GM12878 (cell line): ENCODE results near the gene ANKRD16. TPM values are rescaled to one million over a fixed set of nuclear protein-coding genes. Genes with fewer than 3 reads are reported as not detected.

ENCODE experiments used
- CBX3 ChIP-seq: fragments of 200-600 bp; sonication (generic); IDR thresholded peaks from 2 replicates; pipeline ENCODE4 v1.6.1; 2016; ENCODE audit warnings: low read depth, borderline replicate concordance
- CBX5 ChIP-seq: sonication (generic); IDR thresholded peaks from 2 replicates; pipeline ENCODE4 v1.6.1; 2016; ENCODE audit warnings: low read depth, moderate library complexity, mild to moderate bottlenecking, inconsistent platforms
- CTCF ChIP-seq, 3 experiments: IDR thresholded peaks in 2 of 3; conservative IDR thresholded peaks in 1 of 3; 2 replicates each; pipeline ENCODE4 v1.5.1; 2011; ENCODE audit warnings: low read depth in 3 of 3, low read length in 3 of 3, mild to moderate bottlenecking in 3 of 3, control low read depth in 2 of 3, moderate library complexity in 2 of 3, inconsistent platforms in 1 of 3, mixed read lengths in 1 of 3; ENCODE audit not compliant: control insufficient read depth in 2 of 3, insufficient read depth in 1 of 3; ENCODE audit errors: extremely low read depth in 1 of 3
- FOXM1 ChIP-seq: IDR thresholded peaks from 2 replicates; pipeline ENCODE4 v1.6.1; 2012; ENCODE audit warnings: low read depth, mild to moderate bottlenecking, inconsistent platforms, low read length, moderate library complexity
- GABPA ChIP-seq: IDR thresholded peaks from 2 replicates; pipeline ENCODE4 v1.6.1; 2014; ENCODE audit warnings: antibody characterized with exemption, low read depth, mild to moderate bottlenecking, inconsistent platforms
- HDGF ChIP-seq: fragments of 450-650 bp; IDR thresholded peaks from 2 replicates; pipeline ENCODE4 v1.6.1; 2016; ENCODE audit warnings: antibody characterized with exemption
- KLF5 ChIP-seq: fragments of 450-650 bp; IDR thresholded peaks from 2 replicates; pipeline ENCODE4 v1.6.1; 2014; ENCODE audit warnings: mild to moderate bottlenecking; ENCODE audit not compliant: partially characterized antibody
- LARP7 ChIP-seq: fragments of 450-650 bp; IDR thresholded peaks from 2 replicates; pipeline ENCODE4 v1.6.1; 2017; ENCODE audit warnings: mild to moderate bottlenecking
- MXI1 ChIP-seq: fragments of 150-350 bp; IDR thresholded peaks from 2 replicates; pipeline ENCODE4 v1.6.1; 2011; ENCODE audit warnings: low read depth, mild to moderate bottlenecking, inconsistent platforms, low read length, improper control_type of control experiment
- MYC ChIP-seq: IDR thresholded peaks from 2 replicates; pipeline ENCODE4 v1.6.1; 2011; ENCODE audit warnings: mild to moderate bottlenecking, low read length, moderate library complexity, inconsistent platforms; ENCODE audit not compliant: insufficient read depth, insufficient replicate concordance, insufficient read length, severe bottlenecking
- POLR2AphosphoS2 ChIP-seq: IDR thresholded peaks from 2 replicates; pipeline ENCODE4 v1.6.1; 2011; ENCODE audit warnings: low read depth, mild to moderate bottlenecking, low read length, improper control_type of control experiment, moderate library complexity
- POU2F2 ChIP-seq: IDR thresholded peaks from 3 replicates; pipeline ENCODE4 v1.6.1; 2011; ENCODE audit warnings: low read depth, mild to moderate bottlenecking, low read length, borderline replicate concordance
- RBBP5 ChIP-seq: fragments of 200-600 bp; sonication (generic); conservative IDR thresholded peaks from 2 replicates; pipeline ENCODE4 v1.6.1; 2016
- RCOR1 ChIP-seq: conservative IDR thresholded peaks from 2 replicates; pipeline ENCODE4 v1.6.1; 2012; ENCODE audit warnings: low read depth, low read length, improper control_type of control experiment
- SKIL ChIP-seq: fragments of 450-650 bp; IDR thresholded peaks from 2 replicates; pipeline ENCODE4 v1.6.1; 2017; ENCODE audit warnings: mild to moderate bottlenecking, low read depth, inconsistent platforms; ENCODE audit not compliant: poor library complexity, severe bottlenecking
- SMAD1 ChIP-seq: fragments of 450-650 bp; IDR thresholded peaks from 2 replicates; pipeline ENCODE4 v1.6.1; 2018; ENCODE audit warnings: mild to moderate bottlenecking, low read depth; ENCODE audit not compliant: partially characterized antibody
- SREBF1 ChIP-seq: IDR thresholded peaks from 2 replicates; pipeline ENCODE4 v1.6.1; 2012; ENCODE audit warnings: mild to moderate bottlenecking, low read length
- SREBF2 ChIP-seq: IDR thresholded peaks from 2 replicates; pipeline ENCODE4 v1.6.1; 2012; ENCODE audit warnings: mild to moderate bottlenecking, low read length
- STAT3 ChIP-seq: IDR thresholded peaks from 2 replicates; pipeline ENCODE4 v1.6.1; 2011; ENCODE audit warnings: low read depth, low read length, improper control_type of control experiment
- ZNF274 ChIP-seq: IDR thresholded peaks from one replicate; pipeline ENCODE4 v1.8.0; 2011; ENCODE audit not compliant: insufficient read length, insufficient read depth
- ZNF384 ChIP-seq: IDR thresholded peaks from 2 replicates; pipeline ENCODE4 v1.6.1; 2012; ENCODE audit warnings: low read depth, mild to moderate bottlenecking, low read length, improper control_type of control experiment, borderline replicate concordance
- polyA plus RNA-seq, 11 experiments: library from polyadenylated mRNA; depleted of rRNA in 4 of 11; unstranded in 6 of 11; stranded (reverse) in 5 of 11; fragments of >200 nt; fragmentation: Nextera tagmentation in 4 of 11; fragmentation: Illumina TruSeq in 1 of 11; extraction: Ambion mirVana in 4 of 11; extraction: Trizol in 1 of 11; gene quantifications; 1 replicate in 1 of 11; 2 replicates in 10 of 11; pipeline versions ENCODE4 v1.2.1 to v1.2.3, GENCODE V29; 2011 to 2016; ENCODE audit warnings: inconsistent platforms in 2 of 11, missing spikeins in 2 of 11, low read depth in 1 of 11
- total RNA-seq, 4 experiments: library from RNA; depleted of rRNA in 3 of 4; stranded (reverse); fragments of >200 nt in 3 of 4; fragmentation: Illumina TruSeq in 1 of 4; extraction: Trizol in 1 of 4; gene quantifications; 2 replicates each; pipeline versions ENCODE4 v1.2.1 to v1.2.3, GENCODE V29; 2013 to 2021
- TF ChIP-seq, protein P1 (sequence below): fragments of 450-650 bp; IDR thresholded peaks from 2 replicates; pipeline ENCODE4 v1.6.1; 2016; ENCODE audit warnings: mild to moderate bottlenecking, moderate library complexity, borderline replicate concordance

Gene ANKRD16
- total and polyA plus RNA-seq, 10 of the 15 experiments (the other 5 are each of a cell fraction or from before 2014, with no cell fraction given): 0.57 to 13.6 (median 4.4) TPM

- TF ChIP-seq LARP7: peak; percentile 70; the same call in 1 of the 2 replicates
- no peak for TF ChIP-seq CBX3
- no peak for TF ChIP-seq ZNF384
- no peak for TF ChIP-seq RCOR1
- no peak for TF ChIP-seq SMAD1
- TF ChIP-seq MYC: no peak
- no peak for TF ChIP-seq STAT3
- peak; percentile 21 for TF ChIP-seq FOXM1
- no peak; the same call in 1 of the 2 replicates for TF ChIP-seq CBX5
- peak; percentile 82 for TF ChIP-seq POU2F2
- no peak for TF ChIP-seq KLF5
- TF ChIP-seq MXI1: peak; percentile 64; the same call in 1 of the 2 replicates
- peak; percentile 35 for TF ChIP-seq SKIL
- TF ChIP-seq RBBP5: no peak
- TF ChIP-seq SREBF2: no peak
- TF ChIP-seq ZNF274: no peak
- TF ChIP-seq POLR2AphosphoS2: no peak
- peak; percentile 82 for TF ChIP-seq GABPA
- TF ChIP-seq, protein P1, sequence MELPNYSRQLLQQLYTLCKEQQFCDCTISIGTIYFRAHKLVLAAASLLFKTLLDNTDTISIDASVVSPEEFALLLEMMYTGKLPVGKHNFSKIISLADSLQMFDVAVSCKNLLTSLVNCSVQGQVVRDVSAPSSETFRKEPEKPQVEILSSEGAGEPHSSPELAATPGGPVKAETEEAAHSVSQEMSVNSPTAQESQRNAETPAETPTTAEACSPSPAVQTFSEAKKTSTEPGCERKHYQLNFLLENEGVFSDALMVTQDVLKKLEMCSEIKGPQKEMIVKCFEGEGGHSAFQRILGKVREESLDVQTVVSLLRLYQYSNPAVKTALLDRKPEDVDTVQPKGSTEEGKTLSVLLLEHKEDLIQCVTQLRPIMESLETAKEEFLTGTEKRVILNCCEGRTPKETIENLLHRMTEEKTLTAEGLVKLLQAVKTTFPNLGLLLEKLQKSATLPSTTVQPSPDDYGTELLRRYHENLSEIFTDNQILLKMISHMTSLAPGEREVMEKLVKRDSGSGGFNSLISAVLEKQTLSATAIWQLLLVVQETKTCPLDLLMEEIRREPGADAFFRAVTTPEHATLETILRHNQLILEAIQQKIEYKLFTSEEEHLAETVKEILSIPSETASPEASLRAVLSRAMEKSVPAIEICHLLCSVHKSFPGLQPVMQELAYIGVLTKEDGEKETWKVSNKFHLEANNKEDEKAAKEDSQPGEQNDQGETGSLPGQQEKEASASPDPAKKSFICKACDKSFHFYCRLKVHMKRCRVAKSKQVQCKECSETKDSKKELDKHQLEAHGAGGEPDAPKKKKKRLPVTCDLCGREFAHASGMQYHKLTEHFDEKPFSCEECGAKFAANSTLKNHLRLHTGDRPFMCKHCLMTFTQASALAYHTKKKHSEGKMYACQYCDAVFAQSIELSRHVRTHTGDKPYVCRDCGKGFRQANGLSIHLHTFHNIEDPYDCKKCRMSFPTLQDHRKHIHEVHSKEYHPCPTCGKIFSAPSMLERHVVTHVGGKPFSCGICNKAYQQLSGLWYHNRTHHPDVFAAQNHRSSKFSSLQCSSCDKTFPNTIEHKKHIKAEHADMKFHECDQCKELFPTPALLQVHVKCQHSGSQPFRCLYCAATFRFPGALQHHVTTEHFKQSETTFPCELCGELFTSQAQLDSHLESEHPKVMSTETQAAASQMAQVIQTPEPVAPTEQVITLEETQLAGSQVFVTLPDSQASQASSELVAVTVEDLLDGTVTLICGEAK: peak; percentile 79
- TF ChIP-seq HDGF: no peak
- peak; percentile 47; the same call in 1 of the 2 replicates for TF ChIP-seq SREBF1
- no peak for TF ChIP-seq CTCF (IDR thresholded peaks at IDR 0.05 in 2 of 3, conservative IDR thresholded peaks at IDR 0.05 in 1 of 3; ENCODE audit: control insufficient read depth in 2 of 3, extremely low read depth in 1 of 3, insufficient read depth in 1 of 3, low read depth in 3 of 3, low read length in 3 of 3)
These were observed 49.1 kb downstream of the ANKRD16 start (continued) for GRCh38 chr10:5840314-5841307.
